ENCODE measurements around the gene CFAP77.

The CFAP77 gene

GRCh38 chr9:132594412-132594811 lies 184.4 kb downstream of the CFAP77 start:
- DNase-seq = no peak
- peaks cover 4 to 34% (median 21%) of the 10 kb centered on the region in 4 experiments for H3K36me3 ChIP-seq (ENCODE audit: control insufficient read depth in 4 of 4, insufficient read depth in 4 of 4, low read length in 3 of 4)
- no peak overlapping the region for H3K27ac ChIP-seq (ENCODE audit: insufficient read depth in 1 of 2, low read depth in 1 of 2, low read length in 2 of 2, poor library complexity in 1 of 2, severe bottlenecking in 2 of 2)
- POLR2A ChIA-PET = no interaction called here
- WGBS (ENCODE audit: insufficient coverage) = 95% methylated on average over 12 of the region's 13 CpGs
- H3K9me3 ChIP-seq (ENCODE audit: control extremely low read depth in 1 of 5, control insufficient read depth in 4 of 5, insufficient read depth in 2 of 5, low read depth in 1 of 5, low read length in 4 of 5) = no peaks in the 10 kb centered on the region
- CTCF ChIA-PET = no interaction called here
- H3K4me3 ChIP-seq (ENCODE audit: control insufficient read depth in 1 of 7, extremely low read depth in 1 of 7, insufficient read depth in 4 of 7, low read depth in 2 of 7, low read length in 6 of 7) = no peak overlapping the region
- peaks cover 0 to 19% (median 8%) of the 10 kb centered on the region in 4 experiments for H3K4me1 ChIP-seq (ENCODE audit: control extremely low read depth in 1 of 4, control insufficient read depth in 4 of 4, insufficient read depth in 4 of 4, low read length in 3 of 4)
- peaks cover 0 to 41% (median 15%) of the 10 kb centered on the region in 5 experiments for H3K27me3 ChIP-seq (replicated peaks in 2 of 5; ENCODE audit: control insufficient read depth in 4 of 5, insufficient read depth in 5 of 5, low read length in 4 of 5)

DNA sequence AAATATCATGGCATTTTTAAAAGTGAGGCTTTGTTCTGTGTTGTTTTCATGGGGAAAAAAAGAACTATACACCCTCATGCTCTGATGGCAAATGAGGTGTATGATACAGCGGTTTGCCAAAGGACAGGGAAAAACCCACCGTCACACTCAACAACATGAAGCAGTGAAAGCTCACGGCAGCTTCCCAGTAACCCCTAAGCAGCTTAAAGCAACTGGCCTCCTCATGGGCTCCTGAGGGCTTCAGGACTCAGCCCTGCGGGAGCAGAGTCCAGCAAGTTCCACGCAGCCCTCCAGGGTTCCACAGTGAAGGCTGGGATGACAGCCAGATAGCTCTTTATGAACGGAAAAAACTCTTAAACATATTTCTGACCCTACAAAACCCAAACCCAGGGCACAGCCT lies 185.3 kb downstream of the CFAP77 start:
- WGBS (ENCODE audit: insufficient coverage) = 95% methylated on average over 3 of the region's 6 CpGs
- Histone ChIP-seq H3K4me3 (ENCODE audit: control insufficient read depth in 1 of 7, extremely low read depth in 1 of 7, insufficient read depth in 4 of 7, low read depth in 2 of 7, low read length in 6 of 7) (no peak overlapping the region), H3K27me3 (replicated peaks in 2 of 5; ENCODE audit: control insufficient read depth in 4 of 5, insufficient read depth in 5 of 5, low read length in 4 of 5) (peaks cover 0 to 32% (median 15%) of the 10 kb centered on the region in 5 experiments), H3K4me1 (ENCODE audit: control extremely low read depth in 1 of 4, control insufficient read depth in 4 of 4, insufficient read depth in 4 of 4, low read length in 3 of 4) (peaks cover 0 to 16% (median 7%) of the 10 kb centered on the region in 4 experiments), H3K36me3 (ENCODE audit: control insufficient read depth in 4 of 4, insufficient read depth in 4 of 4, low read length in 3 of 4) (peaks cover 8 to 39% (median 24%) of the 10 kb centered on the region in 4 experiments), H3K27ac (ENCODE audit: insufficient read depth in 1 of 2, low read depth in 1 of 2, low read length in 2 of 2, poor library complexity in 1 of 2, severe bottlenecking in 2 of 2) (no peak overlapping the region), H3K9me3 (ENCODE audit: control extremely low read depth in 1 of 5, control insufficient read depth in 4 of 5, insufficient read depth in 2 of 5, low read depth in 1 of 5, low read length in 4 of 5) (no peaks in the 10 kb centered on the region)
- no peak for DNase-seq
- ChIA-PET CTCF (no interaction called here), POLR2A (no interaction called here)

DNA sequence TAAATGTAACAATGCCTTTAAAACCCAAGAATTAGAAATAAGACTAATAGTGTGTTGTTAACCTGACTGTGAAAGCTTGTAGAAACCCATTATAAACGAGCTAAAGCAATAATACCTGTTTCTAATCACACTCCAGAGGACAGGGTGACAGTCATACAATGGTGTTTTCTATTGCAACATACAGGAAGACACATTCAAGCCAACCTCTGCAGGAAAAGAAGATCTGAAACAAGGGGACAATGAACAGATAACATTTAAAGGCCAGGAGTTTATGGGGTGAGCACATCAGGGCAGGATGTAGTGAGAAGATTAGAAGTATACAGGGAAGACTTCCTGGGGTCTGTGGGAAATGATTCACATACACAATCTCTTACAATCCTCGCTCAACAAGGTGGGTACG lies 186.2 kb downstream of the CFAP77 start:
- Histone ChIP-seq H3K36me3 (ENCODE audit: control insufficient read depth in 4 of 4, insufficient read depth in 4 of 4, low read length in 3 of 4) (peaks cover 8 to 48% (median 28%) of the 10 kb centered on the region in 4 experiments), H3K4me1 (ENCODE audit: control extremely low read depth in 1 of 4, control insufficient read depth in 4 of 4, insufficient read depth in 4 of 4, low read length in 3 of 4) (peaks cover 0 to 12% (median 4%) of the 10 kb centered on the region in 4 experiments), H3K27me3 (replicated peaks in 2 of 5; ENCODE audit: control insufficient read depth in 4 of 5, insufficient read depth in 5 of 5, low read length in 4 of 5) (peaks cover 0 to 24% (median 15%) of the 10 kb centered on the region in 5 experiments), H3K9me3 (ENCODE audit: control extremely low read depth in 1 of 5, control insufficient read depth in 4 of 5, insufficient read depth in 2 of 5, low read depth in 1 of 5, low read length in 4 of 5) (no peaks in the 10 kb centered on the region), H3K27ac (ENCODE audit: insufficient read depth in 1 of 2, low read depth in 1 of 2, low read length in 2 of 2, poor library complexity in 1 of 2, severe bottlenecking in 2 of 2) (no peak overlapping the region), H3K4me3 (ENCODE audit: control insufficient read depth in 1 of 7, extremely low read depth in 1 of 7, insufficient read depth in 4 of 7, low read depth in 2 of 7, low read length in 6 of 7) (no peak overlapping the region)
- 100% methylated on average over 1 of the region's 3 CpGs for WGBS (ENCODE audit: insufficient coverage)
- DNase-seq = no peak
- CTCF ChIA-PET = no interaction called here
- POLR2A ChIA-PET = no interaction called here

DNA sequence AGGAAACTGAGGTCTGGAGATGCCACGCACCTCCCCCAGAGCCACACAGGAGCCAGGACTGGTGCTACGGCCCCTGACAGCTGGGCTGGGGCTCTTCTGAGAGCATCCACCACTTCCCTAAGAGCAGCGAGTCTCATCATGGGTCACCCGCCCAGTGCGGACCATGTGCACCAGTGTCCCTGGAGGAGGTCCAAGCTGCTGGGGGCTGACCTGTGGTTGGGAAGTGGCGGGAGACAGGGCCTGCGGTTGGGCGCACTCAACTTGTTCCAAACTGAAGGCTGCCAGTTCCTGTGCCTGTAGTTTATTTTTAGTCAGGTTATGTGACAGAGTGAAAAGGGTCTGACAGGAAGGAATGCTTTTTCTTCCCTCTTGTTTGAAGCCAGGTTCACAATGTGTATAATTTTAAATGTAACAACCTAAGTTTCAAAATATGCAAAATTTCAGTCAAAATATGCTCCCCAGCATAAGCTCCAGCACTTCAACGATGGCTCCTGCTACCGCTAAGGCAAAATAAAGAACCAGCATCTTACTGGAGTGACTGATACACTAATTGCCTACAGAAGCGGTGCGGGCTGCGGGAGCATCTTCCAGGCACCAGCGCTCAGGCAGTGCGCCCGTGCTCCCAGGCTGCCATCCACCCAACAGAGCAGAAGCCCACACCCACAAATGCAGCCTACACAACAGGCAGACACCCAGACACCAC lies 187.2 kb downstream of the CFAP77 start:
- peaks cover 8 to 54% (median 33%) of the 10 kb centered on the region in 4 experiments for H3K36me3 ChIP-seq (ENCODE audit: control insufficient read depth in 4 of 4, insufficient read depth in 4 of 4, low read length in 3 of 4)
- H3K27ac ChIP-seq (ENCODE audit: insufficient read depth in 1 of 2, low read depth in 1 of 2, low read length in 2 of 2, poor library complexity in 1 of 2, severe bottlenecking in 2 of 2) = no peak overlapping the region
- H3K9me3 ChIP-seq (ENCODE audit: control extremely low read depth in 1 of 5, control insufficient read depth in 4 of 5, insufficient read depth in 2 of 5, low read depth in 1 of 5, low read length in 4 of 5) = no peaks in the 10 kb centered on the region
- peaks cover 0 to 12% (median 4%) of the 10 kb centered on the region in 4 experiments for H3K4me1 ChIP-seq (ENCODE audit: control extremely low read depth in 1 of 4, control insufficient read depth in 4 of 4, insufficient read depth in 4 of 4, low read length in 3 of 4)
- peaks cover 0 to 13% (median 5%) of the 10 kb centered on the region in 5 experiments for H3K27me3 ChIP-seq (replicated peaks in 2 of 5; ENCODE audit: control insufficient read depth in 4 of 5, insufficient read depth in 5 of 5, low read length in 4 of 5)
- WGBS (ENCODE audit: insufficient coverage) = 71% methylated on average over 13 of the region's 16 CpGs
- no peak overlapping the region for H3K4me3 ChIP-seq (ENCODE audit: control insufficient read depth in 1 of 7, extremely low read depth in 1 of 7, insufficient read depth in 4 of 7, low read depth in 2 of 7, low read length in 6 of 7)
- ChIA-PET CTCF (no interaction called here), POLR2A (no interaction called here)
- DNase-seq = no peak

GRCh38 chr9:132600326-132600984 lies 190.4 kb downstream of the CFAP77 start:
- no peak for DNase-seq
- ChIA-PET CTCF (interaction anchor here (1.3 kb wide), 1 partner anchor 8 kb away, joined by 3 read pairs; no protein-coding TSS in a partner anchor), POLR2A (no interaction called here)
- Histone ChIP-seq H3K27me3 (replicated peaks in 2 of 5; ENCODE audit: control insufficient read depth in 4 of 5, insufficient read depth in 5 of 5, low read length in 4 of 5) (peaks cover 0 to 1% (median 0%) of the 10 kb centered on the region in 5 experiments), H3K36me3 (ENCODE audit: control insufficient read depth in 4 of 4, insufficient read depth in 4 of 4, low read length in 3 of 4) (peaks cover 9 to 59% (median 38%) of the 10 kb centered on the region in 4 experiments), H3K4me1 (ENCODE audit: control extremely low read depth in 1 of 4, control insufficient read depth in 4 of 4, insufficient read depth in 4 of 4, low read length in 3 of 4) (peaks cover 0 to 12% (median 4%) of the 10 kb centered on the region in 4 experiments), H3K9me3 (ENCODE audit: control extremely low read depth in 1 of 5, control insufficient read depth in 4 of 5, insufficient read depth in 2 of 5, low read depth in 1 of 5, low read length in 4 of 5) (no peaks in the 10 kb centered on the region), H3K27ac (ENCODE audit: insufficient read depth in 1 of 2, low read depth in 1 of 2, low read length in 2 of 2, poor library complexity in 1 of 2, severe bottlenecking in 2 of 2) (no peak overlapping the region), H3K4me3 (ENCODE audit: control insufficient read depth in 1 of 7, extremely low read depth in 1 of 7, insufficient read depth in 4 of 7, low read depth in 2 of 7, low read length in 6 of 7) (no peak overlapping the region)
- whole genome bisulfite sequencing (ENCODE audit: insufficient coverage) = 99% methylated on average over 12 of the region's 12 CpGs

GRCh38 chr9:132602207-132602606 lies 192.2 kb downstream of the CFAP77 start:
- Histone ChIP-seq H3K27ac (ENCODE audit: insufficient read depth in 1 of 2, low read depth in 1 of 2, low read length in 2 of 2, poor library complexity in 1 of 2, severe bottlenecking in 2 of 2) (no peak overlapping the region), H3K4me1 (ENCODE audit: control extremely low read depth in 1 of 4, control insufficient read depth in 4 of 4, insufficient read depth in 4 of 4, low read length in 3 of 4) (peaks cover 0 to 8% (median 4%) of the 10 kb centered on the region in 4 experiments), H3K9me3 (ENCODE audit: control extremely low read depth in 1 of 5, control insufficient read depth in 4 of 5, insufficient read depth in 2 of 5, low read depth in 1 of 5, low read length in 4 of 5) (no peaks in the 10 kb centered on the region), H3K4me3 (ENCODE audit: control insufficient read depth in 1 of 7, extremely low read depth in 1 of 7, insufficient read depth in 4 of 7, low read depth in 2 of 7, low read length in 6 of 7) (no peak overlapping the region), H3K27me3 (replicated peaks in 2 of 5; ENCODE audit: control insufficient read depth in 4 of 5, insufficient read depth in 5 of 5, low read length in 4 of 5) (peaks cover 0 to 1% (median 0%) of the 10 kb centered on the region in 5 experiments), H3K36me3 (ENCODE audit: control insufficient read depth in 4 of 4, insufficient read depth in 4 of 4, low read length in 3 of 4) (peaks cover 4 to 68% (median 41%) of the 10 kb centered on the region in 4 experiments)
- ChIA-PET CTCF (no interaction called here), POLR2A (no interaction called here)
- no peak for DNase-seq
- 97% methylated on average over 2 of the region's 3 CpGs for WGBS (ENCODE audit: insufficient coverage)

GRCh38 chr9:132605387-132605786 lies 195.4 kb downstream of the CFAP77 start:
- Histone ChIP-seq H3K9me3 (ENCODE audit: control extremely low read depth in 1 of 5, control insufficient read depth in 4 of 5, insufficient read depth in 2 of 5, low read depth in 1 of 5, low read length in 4 of 5) (no peaks in the 10 kb centered on the region), H3K4me3 (ENCODE audit: control insufficient read depth in 1 of 7, extremely low read depth in 1 of 7, insufficient read depth in 4 of 7, low read depth in 2 of 7, low read length in 6 of 7) (no peak overlapping the region), H3K27ac (ENCODE audit: insufficient read depth in 1 of 2, low read depth in 1 of 2, low read length in 2 of 2, poor library complexity in 1 of 2, severe bottlenecking in 2 of 2) (no peak overlapping the region), H3K27me3 (replicated peaks in 2 of 5; ENCODE audit: control insufficient read depth in 4 of 5, insufficient read depth in 5 of 5, low read length in 4 of 5) (no peaks in the 10 kb centered on the region), H3K4me1 (ENCODE audit: control extremely low read depth in 1 of 4, control insufficient read depth in 4 of 4, insufficient read depth in 4 of 4, low read length in 3 of 4) (no peaks in the 10 kb centered on the region), H3K36me3 (ENCODE audit: control insufficient read depth in 4 of 4, insufficient read depth in 4 of 4, low read length in 3 of 4) (peaks cover 6 to 81% (median 42%) of the 10 kb centered on the region in 4 experiments)
- WGBS (ENCODE audit: insufficient coverage) = 100% methylated on average over 2 of the region's 6 CpGs
- DNase-seq = no peak
- ChIA-PET POLR2A (no interaction called here), CTCF (interaction anchor here (0.6 kb wide), 1 partner anchor 201 kb away, joined by 3 read pairs; no protein-coding TSS in a partner anchor)

Data from common myeloid progenitor, CD34-positive (primary cell).